Upper lobe of left lung (tissue), 6 donors: ENCODE results near the gene GNB1L. TPM values are rescaled to one million over a fixed set of nuclear protein-coding genes. Genes with fewer than 3 reads are reported as not detected.

ENCODE experiments used
- ATAC-seq, 2 donors: fragments of 200-7000 bp; cut with Tn5 transposase; one replicate each; pipeline ENCODE4 v1.9.1; 2022; ENCODE audit warnings: mild to moderate bottlenecking in 2 of 2, moderate library complexity in 2 of 2; ENCODE audit not compliant: low FRiP score in 2 of 2
- DNase-seq, 2 donors: peaks; one replicate each; pipeline ENCODE4 v3.0.0-alpha.2; 2019 to 2020
- H3K27ac ChIP-seq, 4 donors: fragments of 200-600 bp; sonication (generic); one replicate each; pipeline ENCODE4 v1.5.1; 2016 to 2019
- H3K27me3 ChIP-seq, 4 donors: fragments of 200-600 bp; sonication (generic); one replicate each; pipeline ENCODE4 v1.5.1; 2017 to 2019
- H3K36me3 ChIP-seq, 4 donors: fragments of 200-600 bp; sonication (generic); one replicate each; pipeline ENCODE4 v1.5.1; 2016 to 2019
- H3K4me1 ChIP-seq, 4 donors: fragments of 200-600 bp; sonication (generic); one replicate each; pipeline ENCODE4 v1.5.1; 2018 to 2019
- H3K4me3 ChIP-seq, 4 donors: fragments of 200-600 bp; sonication (generic); one replicate each; pipeline ENCODE4 v1.5.1; 2017 to 2019; ENCODE audit warnings: mild to moderate bottlenecking in 2 of 4, moderate library complexity in 1 of 4
- H3K9me3 ChIP-seq, 4 donors: fragments of 200-600 bp; sonication (generic); one replicate each; pipeline ENCODE4 v1.5.1; 2018 to 2019
- EP300 ChIP-seq, 4 donors: sonication (generic); formaldehyde crosslinking; IDR thresholded peaks; one replicate each; pipeline ENCODE4 v1.5.1; 2017; ENCODE audit warnings: antibody characterized with exemption in 4 of 4, control low read depth in 2 of 4
- POLR2A ChIP-seq, 4 donors: fragments of 450-650 bp; IDR thresholded peaks; one replicate each; pipeline ENCODE4 v1.5.1; 2016 to 2017; ENCODE audit warnings: antibody characterized with exemption in 4 of 4, mild to moderate bottlenecking in 2 of 4
- POLR2AphosphoS5 ChIP-seq, 2 donors: sonication (generic); formaldehyde crosslinking; IDR thresholded peaks; one replicate each; pipeline ENCODE4 v1.5.1; 2017; ENCODE audit warnings: antibody characterized with exemption in 2 of 2
- WGBS, 2 donors: methylation state at CpG; one replicate each; pipeline ENCODE4 v1.1.5; 2017 to 2018; 5-methylcytosine and 5-hydroxymethylcytosine counted together
- total RNA-seq, 6 donors: library from RNA; depleted of rRNA in 4 of 6; stranded (reverse); fragments of >200 nt in 4 of 6; gene quantifications; one replicate each; pipeline versions ENCODE4 v1.1.0 to v1.2.1, GENCODE V29; 2016 to 2021
- TF ChIP-seq, protein P1 (sequence below), 6 experiments: fragments of 450-650 bp in 4 of 6; fragments of 200-600 bp in 2 of 6; sonication (generic) in 2 of 6; IDR thresholded peaks; one replicate each; pipeline ENCODE4 v1.5.1; 2016 to 2019; ENCODE audit warnings: antibody characterized with exemption in 6 of 6
- donor health status: DM: no; HTN: no; CAD: no; lungs with moderate emphysema.
- donor health status: DM: no; HTN: yes; CAD: no; lungs with severe emphysema.

The GNB1L gene, protein sequence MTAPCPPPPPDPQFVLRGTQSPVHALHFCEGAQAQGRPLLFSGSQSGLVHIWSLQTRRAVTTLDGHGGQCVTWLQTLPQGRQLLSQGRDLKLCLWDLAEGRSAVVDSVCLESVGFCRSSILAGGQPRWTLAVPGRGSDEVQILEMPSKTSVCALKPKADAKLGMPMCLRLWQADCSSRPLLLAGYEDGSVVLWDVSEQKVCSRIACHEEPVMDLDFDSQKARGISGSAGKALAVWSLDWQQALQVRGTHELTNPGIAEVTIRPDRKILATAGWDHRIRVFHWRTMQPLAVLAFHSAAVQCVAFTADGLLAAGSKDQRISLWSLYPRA
- 10 to 100 TPM in 1 of 6 donors, 1 to 10 TPM in 4, under 1 TPM in 1; 0.78 to 11.1 (median 6.8) TPM for total RNA-seq

DNA sequence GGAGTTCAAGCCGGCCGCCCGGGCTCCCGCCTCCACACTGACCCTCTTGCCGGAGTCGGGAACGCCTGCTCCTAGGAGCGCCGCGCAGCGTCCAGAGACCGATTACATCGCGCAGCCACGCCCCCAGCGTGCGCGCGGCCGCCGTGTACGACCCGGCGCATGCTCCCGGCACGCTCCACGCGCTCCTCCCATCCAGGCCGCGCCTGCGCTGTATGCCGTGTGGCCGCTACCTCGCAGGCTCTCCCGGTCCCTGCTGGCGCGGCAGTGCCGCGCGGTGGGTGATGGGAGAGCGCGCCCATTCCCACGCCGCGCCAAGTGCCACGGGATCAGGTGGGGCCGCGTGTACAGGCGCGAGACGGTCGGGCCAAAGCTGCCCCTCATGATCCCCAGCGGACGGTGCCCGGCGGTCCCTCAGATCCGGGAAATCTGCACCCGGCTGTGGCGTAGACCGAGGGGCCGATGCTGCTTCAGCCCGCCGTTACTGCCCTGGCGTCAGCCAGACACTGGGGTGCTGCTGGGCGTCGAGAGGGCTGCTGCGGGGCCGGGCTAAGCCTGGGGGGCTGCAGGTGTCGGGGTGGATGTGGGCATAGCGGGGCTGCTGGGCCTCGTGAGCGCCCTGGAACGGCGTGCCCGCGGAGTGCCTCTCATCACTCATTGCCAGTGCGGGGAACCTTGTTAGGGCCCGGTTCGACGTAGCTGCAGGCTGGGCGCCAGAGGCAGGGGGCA, at the start of gene GNB1L, which contains the start of gene RTL10:
Gene GNB1L, minus strand, starts transcription at position 97 of the 726 bp plus-strand sequence. CDS start 33,519 bp downstream, outside the sequence.
Gene RTL10, minus strand, starts transcription at position 97 of the 726 bp plus-strand sequence. CDS start 2,613 bp downstream, outside the sequence.
- H3K4me1 ChIP-seq, result peaks cover 34 to 56% (median 51%) of the 10 kb centered on the region in 4 donors
- 0 to 1% methylated on average over 5 to 21 of the region's 81 CpGs for WGBS, 2 donors

DNA sequence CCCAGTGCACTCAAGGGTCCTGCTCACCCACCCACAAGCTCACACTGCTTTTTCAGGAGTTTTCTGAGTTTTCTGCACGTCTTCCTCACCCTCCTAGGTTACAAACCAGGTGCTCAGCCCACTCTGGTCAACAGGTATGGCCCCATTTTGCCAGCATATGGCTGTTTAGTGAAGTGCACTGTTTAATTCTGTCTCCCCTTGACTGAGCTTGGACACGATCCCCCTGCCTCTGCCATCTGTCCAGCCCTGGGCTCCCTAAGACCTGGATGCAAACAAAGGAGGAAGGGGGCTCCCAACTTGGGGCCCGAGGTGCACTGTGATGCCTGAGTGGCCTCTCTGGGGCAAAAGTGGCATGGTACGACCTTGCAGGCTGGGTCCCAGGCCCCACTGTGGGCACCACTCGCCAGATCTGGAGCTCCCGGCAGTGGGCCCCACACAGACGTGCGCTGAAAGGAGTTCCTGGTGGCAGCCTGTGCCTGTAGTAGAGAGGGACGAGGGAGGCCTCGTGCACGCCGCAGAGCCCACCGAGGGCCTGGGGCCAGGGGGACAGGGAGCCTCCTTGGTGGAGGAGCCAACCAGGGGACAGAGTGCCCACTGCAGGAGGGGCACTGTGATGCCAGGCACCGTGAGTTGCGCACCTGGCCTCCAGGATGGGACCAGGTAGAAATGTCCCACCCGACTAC, 49.6 kb upstream of the GNB1L start:
- WGBS, 2 donors, result 82 to 85% methylated on average over 6 to 16 of the region's 16 CpGs
- no peaks in the 10 kb centered on the region for H3K9me3 ChIP-seq
- no peaks in the 10 kb centered on the region for H3K27me3 ChIP-seq
- DNase-seq (no peak), ATAC-seq (peak in 1 of 2 donors; percentile 17)
- no peaks in the 10 kb centered on the region for H3K4me1 ChIP-seq
- no peak overlapping the region for H3K27ac ChIP-seq
- peaks cover 3 to 42% (median 21%) of the 10 kb centered on the region in 4 donors for H3K36me3 ChIP-seq
- no peak overlapping the region for H3K4me3 ChIP-seq
- no peak for TF ChIP-seq POLR2AphosphoS5 (IDR thresholded peaks at IDR 0.05)
- no peak for TF ChIP-seq EP300 (IDR thresholded peaks at IDR 0.05)
- TF ChIP-seq POLR2A (IDR thresholded peaks at IDR 0.05), result no peak
- TF ChIP-seq, protein P1, sequence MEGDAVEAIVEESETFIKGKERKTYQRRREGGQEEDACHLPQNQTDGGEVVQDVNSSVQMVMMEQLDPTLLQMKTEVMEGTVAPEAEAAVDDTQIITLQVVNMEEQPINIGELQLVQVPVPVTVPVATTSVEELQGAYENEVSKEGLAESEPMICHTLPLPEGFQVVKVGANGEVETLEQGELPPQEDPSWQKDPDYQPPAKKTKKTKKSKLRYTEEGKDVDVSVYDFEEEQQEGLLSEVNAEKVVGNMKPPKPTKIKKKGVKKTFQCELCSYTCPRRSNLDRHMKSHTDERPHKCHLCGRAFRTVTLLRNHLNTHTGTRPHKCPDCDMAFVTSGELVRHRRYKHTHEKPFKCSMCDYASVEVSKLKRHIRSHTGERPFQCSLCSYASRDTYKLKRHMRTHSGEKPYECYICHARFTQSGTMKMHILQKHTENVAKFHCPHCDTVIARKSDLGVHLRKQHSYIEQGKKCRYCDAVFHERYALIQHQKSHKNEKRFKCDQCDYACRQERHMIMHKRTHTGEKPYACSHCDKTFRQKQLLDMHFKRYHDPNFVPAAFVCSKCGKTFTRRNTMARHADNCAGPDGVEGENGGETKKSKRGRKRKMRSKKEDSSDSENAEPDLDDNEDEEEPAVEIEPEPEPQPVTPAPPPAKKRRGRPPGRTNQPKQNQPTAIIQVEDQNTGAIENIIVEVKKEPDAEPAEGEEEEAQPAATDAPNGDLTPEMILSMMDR (IDR thresholded peaks at IDR 0.05), result no peak

More for the DNA sequence above, at the start of gene GNB1L, which contains the start of gene RTL10:
- Histone ChIP-seq H3K36me3 (peaks cover 0 to 22% (median 15%) of the 10 kb centered on the region in 4 donors), H3K9me3 (no peaks in the 10 kb centered on the region), H3K27ac (peak within 1 kb of the TSS; percentile 86 to 99 (median 93)), H3K4me3 (peak within 1 kb of the TSS; percentile 64 to 88 (median 70)), H3K27me3 (no peaks in the 10 kb centered on the region)
- DNase-seq, result peak; percentile 98 to 100
- peak; percentile 97 to 98 for ATAC-seq
- TF ChIP-seq POLR2AphosphoS5 (IDR thresholded peaks at IDR 0.05), result peak; percentile 93 to 96
- peak in 3 of 4 donors; percentile 91 to 98 (median 98) for TF ChIP-seq POLR2A (IDR thresholded peaks at IDR 0.05)
- TF ChIP-seq EP300 (IDR thresholded peaks at IDR 0.05), result peak in 1 of 4 donors; percentile 12
- TF ChIP-seq, protein P1 (IDR thresholded peaks at IDR 0.05), result peak in 5 of 6 experiments; percentile 11 to 67 (median 42)

DNA sequence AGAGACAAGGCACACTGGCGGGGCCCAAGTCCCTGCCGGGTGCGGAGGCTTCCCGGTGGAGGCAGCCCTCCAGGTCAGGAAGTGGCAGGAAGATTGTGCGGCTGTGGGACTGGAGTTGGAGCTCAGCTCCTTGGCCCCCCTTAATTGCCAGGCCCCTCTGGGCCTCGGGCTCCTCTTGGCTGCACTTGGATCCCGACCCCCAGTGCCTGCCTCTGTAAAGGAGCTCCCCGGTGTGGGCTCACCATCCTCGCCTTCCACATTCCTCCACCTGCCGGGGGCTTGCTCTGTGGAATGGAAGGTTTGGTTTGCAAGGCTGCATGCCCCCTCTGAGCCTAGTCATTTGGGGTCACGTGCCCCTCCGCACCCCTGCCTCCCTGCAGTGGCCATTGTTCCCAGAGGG, 48.8 kb upstream of the GNB1L start:
- 82 to 89% methylated on average over 6 to 12 of the region's 12 CpGs for WGBS, 2 donors
- no peak overlapping the region for H3K4me3 ChIP-seq
- TF ChIP-seq POLR2A (IDR thresholded peaks at IDR 0.05) (no peak), POLR2AphosphoS5 (IDR thresholded peaks at IDR 0.05) (no peak), EP300 (IDR thresholded peaks at IDR 0.05) (no peak)
- TF ChIP-seq, protein P1 (IDR thresholded peaks at IDR 0.05), result no peak
- H3K27ac ChIP-seq, result no peak overlapping the region
- no peaks in the 10 kb centered on the region for H3K9me3 ChIP-seq
- no peaks in the 10 kb centered on the region for H3K4me1 ChIP-seq
- ATAC-seq, result peak; percentile 6 to 8
- H3K36me3 ChIP-seq, result peaks cover 3 to 46% (median 24%) of the 10 kb centered on the region in 4 donors
- no peaks in the 10 kb centered on the region for H3K27me3 ChIP-seq
- DNase-seq, result no peak

DNA sequence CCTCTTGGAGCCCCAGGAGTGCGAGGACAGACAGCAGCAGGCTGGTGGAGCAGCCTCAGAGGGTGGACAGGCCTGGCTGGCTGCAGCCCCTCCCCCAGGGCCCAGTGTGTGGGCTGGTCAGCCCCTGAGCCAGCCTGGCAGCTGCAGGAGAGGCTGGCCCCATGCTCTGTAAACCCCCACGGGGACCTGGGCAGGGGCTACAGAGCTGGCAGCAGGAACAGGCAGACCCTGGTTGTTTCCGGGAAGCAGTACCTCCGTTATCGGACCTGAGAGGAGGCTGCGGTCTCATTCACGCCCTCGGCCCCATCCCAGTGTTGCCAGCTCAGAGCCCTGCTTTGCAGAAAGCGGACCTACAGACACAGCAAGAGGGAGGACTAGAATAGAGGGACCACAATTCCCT, 48.4 kb upstream of the GNB1L start:
- Histone ChIP-seq H3K4me3 (no peak overlapping the region), H3K27me3 (no peaks in the 10 kb centered on the region), H3K36me3 (peaks cover under 1 to 45% (median 23%) of the 10 kb centered on the region in 4 donors), H3K9me3 (no peaks in the 10 kb centered on the region), H3K27ac (no peak overlapping the region), H3K4me1 (no peaks in the 10 kb centered on the region)
- TF ChIP-seq EP300 (IDR thresholded peaks at IDR 0.05), result no peak
- TF ChIP-seq, protein P1 (IDR thresholded peaks at IDR 0.05), result no peak
- no peak for TF ChIP-seq POLR2AphosphoS5 (IDR thresholded peaks at IDR 0.05)
- no peak for TF ChIP-seq POLR2A (IDR thresholded peaks at IDR 0.05)
- ATAC-seq (no peak), DNase-seq (no peak)
- WGBS, 2 donors, result 97 to 100% methylated on average over 2 to 9 of the region's 9 CpGs
